Body of pancreas (tissue), 4 donors: Measurements from ENCODE around the gene CCR7.

Experiments
- CTCF ChIP-seq, 7 experiments: fragments of 450-650 bp in 4 of 7; fragments of 200-600 bp in 3 of 7; sonication (generic) in 3 of 7; IDR thresholded peaks; one replicate each; pipeline ENCODE4 v1.5.1; 2016 to 2019; ENCODE audit warnings: antibody characterized with exemption in 7 of 7
- POLR2A ChIP-seq, 3 donors: fragments of 450-650 bp; IDR thresholded peaks; one replicate each; pipeline ENCODE4 v1.6.1; 2016; ENCODE audit warnings: antibody characterized with exemption in 3 of 3, mild to moderate bottlenecking in 2 of 3

DNA sequence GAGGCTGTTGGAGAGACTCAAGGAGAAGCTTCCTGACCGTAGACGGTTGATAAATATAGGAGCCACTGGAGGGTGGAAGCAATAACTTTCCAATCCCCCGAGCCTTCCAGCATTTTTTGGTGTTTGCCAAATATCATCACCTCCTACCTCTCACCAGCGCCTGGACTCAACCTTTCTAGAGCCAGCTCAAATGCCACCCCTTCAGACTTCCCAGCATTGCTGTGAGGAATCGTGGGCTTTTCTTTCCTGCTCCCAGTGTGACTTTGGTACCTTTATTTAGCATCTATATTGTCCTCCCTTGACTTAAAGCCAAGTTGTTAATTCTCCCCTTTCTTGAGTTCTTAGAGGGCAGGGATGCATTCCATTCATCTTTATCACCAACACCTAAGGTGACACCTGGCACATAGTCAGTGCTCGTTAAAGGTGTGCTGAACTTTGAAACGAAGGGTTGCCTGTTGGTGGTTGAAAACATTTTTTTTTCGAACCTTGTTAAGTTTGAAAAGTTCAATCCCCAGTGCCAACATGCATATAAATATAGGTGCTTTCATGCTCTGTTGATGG lies 35.3 kb upstream of the CCR7 start:
- TF ChIP-seq CTCF (IDR thresholded peaks at IDR 0.05) (no peak), POLR2A (IDR thresholded peaks at IDR 0.05) (no peak)
